Gastrocnemius medialis (tissue), 4 donors: ENCODE data around the gene CDH18.

Source experiments
- CTCF ChIP-seq, 5 experiments: fragments of 450-650 bp in 3 of 5; fragments of 200-600 bp in 2 of 5; sonication (generic) in 2 of 5; IDR thresholded peaks in 4 of 5; conservative IDR thresholded peaks in 1 of 5; 1 replicate in 4 of 5; 2 replicates in 1 of 5; pipeline ENCODE4 v1.5.1; 2016 to 2019; ENCODE audit warnings: antibody characterized with exemption in 5 of 5, mild to moderate bottlenecking in 3 of 5, moderate library complexity in 3 of 5
- POLR2A ChIP-seq, 2 donors: fragments of 450-650 bp; IDR thresholded peaks; one replicate each; pipeline ENCODE4 v1.6.1; 2017; ENCODE audit warnings: antibody characterized with exemption in 2 of 2, mild to moderate bottlenecking in 2 of 2, moderate library complexity in 2 of 2

GRCh38 chr5:19615661-19616060 is 372.3 kb downstream of the CDH18 start:
- TF ChIP-seq CTCF (IDR thresholded peaks at IDR 0.05 in 4 of 5, conservative IDR thresholded peaks at IDR 0.05 in 1 of 5) (no peak), POLR2A (IDR thresholded peaks at IDR 0.05) (no peak)
